SKM-1 (cell line): ENCODE measurements around the gene SH3D19.
A peak's percentile ranks its signal among the peaks of the same experiment; 100 is the strongest.
"Not testable (repeated sequence)": the region's sequence is repeated elsewhere in the genome, so short reads cannot be mapped to it uniquely, and the experiment has no call there.

Experiments
- DNase-seq: peaks from one replicate; lab custom pipeline; 2025; ENCODE audit not compliant: unreplicated experiment; lab: John Stamatoyannopoulos, UW

The SH3D19 gene

DNA sequence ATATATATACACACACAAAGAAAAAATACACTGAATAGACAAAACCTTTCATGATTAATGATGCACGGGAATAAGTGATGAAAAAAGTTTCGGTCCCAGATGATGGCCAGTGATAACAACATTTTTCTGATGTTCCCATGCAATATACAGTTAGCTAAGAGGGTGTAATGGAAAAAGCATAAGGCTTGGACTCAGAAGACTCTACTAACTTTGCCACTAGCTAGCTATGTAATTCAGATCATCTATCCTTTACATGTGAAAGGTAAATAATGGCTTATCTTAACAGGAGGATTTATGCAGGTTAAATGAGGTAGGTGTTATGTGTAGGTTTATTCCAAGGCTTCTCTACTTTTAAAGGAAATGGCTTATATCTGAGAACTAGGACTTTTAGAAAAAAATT lies 221.6 kb downstream of the SH3D19 start:
- no peak for DNase-seq

DNA sequence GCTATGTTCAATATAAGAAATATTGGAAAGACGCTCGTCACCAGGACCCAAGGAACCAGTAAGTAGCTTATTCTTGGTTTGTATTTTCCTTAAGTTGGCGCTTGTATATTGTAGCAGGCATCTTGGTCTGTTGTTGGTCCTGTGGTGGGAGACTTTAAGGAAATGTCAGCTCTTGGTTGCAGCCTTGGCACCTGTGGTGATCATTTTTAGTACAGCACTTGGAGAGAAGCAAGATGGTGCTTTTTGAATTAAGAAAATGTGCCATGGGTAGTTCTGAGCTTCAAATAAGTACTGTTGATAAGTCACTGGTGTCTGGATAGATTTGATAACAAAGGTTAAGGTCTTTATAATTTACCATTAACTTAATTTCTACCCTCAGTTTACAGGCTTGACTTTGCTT lies 224.9 kb downstream of the SH3D19 start:
- DNase-seq: no peak

GRCh38 chr4:151099976-151100417 lies 225.4 kb downstream of the SH3D19 start:
- DNase-seq: no peak

GRCh38 chr4:151099229-151099975 lies 226.0 kb downstream of the SH3D19 start, which contains the start of gene RPS3A:
TSS of gene RPS3A (plus strand) at chr4:151099628. CDS start at chr4:151099653, 25 bp downstream.
- peak; percentile 95 for DNase-seq

DNA sequence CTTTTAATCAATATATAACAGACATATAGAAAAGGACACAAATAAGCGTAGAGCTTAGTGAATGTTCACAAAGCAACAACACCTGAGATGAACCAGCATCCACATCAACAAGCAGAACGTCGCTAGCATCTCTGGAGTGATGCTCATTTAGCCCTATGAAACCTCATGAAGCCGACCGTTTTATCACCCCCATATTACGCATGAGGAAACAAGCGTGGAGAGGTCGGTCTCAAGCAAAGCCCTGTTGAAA lies 226.5 kb downstream of the SH3D19 start:
- no peak for DNase-seq

- DNase-seq: no peak
Measured at GRCh38 chr4:151097759-151098158, 227.6 kb downstream of the SH3D19 start.

- no peak for DNase-seq
Measured at GRCh38 chr4:151095142-151095541, 230.3 kb downstream of the SH3D19 start.

DNA sequence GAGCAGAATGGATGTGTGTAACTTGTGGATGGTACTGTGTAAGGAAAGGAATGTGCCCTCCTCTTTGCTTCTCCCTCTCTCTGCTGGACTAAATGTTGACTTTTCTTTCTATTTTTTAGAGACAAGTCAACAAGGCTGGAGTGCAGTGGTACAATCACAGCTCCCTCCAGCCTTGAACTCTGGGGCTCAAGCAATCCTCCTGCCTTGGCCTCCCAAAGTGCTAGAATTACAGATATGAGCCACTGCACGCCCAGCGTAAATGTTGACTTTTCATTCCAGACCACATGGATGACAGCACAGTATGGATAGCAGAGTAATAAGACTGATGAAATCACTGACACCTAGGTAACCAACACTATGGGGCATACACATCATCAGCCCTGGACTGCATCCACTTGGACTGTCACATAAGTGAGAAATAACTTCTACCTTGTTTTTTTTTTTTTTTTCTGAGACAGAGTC lies 231.1 kb downstream of the SH3D19 start:
- no peak for DNase-seq

DNA sequence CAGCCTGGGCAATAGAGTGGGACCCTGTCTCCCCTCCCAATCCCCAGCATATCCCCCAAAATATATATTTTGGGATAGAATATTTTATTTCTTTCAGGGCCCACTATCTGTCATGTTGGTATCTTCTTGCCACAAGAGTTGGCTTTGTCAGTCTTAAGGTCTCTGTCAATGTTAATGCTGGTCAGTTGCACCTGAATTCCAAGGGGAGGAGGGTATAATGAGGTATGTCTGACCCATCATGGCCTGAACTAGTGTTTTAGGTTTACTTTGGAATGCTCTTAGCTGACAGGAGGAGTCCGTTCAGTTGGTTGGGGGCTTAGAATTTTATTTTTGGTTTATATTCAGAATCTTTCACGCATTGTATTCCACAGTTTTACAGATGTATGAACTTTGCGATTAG lies 232.2 kb downstream of the SH3D19 start:
- DNase-seq: no peak

DNA sequence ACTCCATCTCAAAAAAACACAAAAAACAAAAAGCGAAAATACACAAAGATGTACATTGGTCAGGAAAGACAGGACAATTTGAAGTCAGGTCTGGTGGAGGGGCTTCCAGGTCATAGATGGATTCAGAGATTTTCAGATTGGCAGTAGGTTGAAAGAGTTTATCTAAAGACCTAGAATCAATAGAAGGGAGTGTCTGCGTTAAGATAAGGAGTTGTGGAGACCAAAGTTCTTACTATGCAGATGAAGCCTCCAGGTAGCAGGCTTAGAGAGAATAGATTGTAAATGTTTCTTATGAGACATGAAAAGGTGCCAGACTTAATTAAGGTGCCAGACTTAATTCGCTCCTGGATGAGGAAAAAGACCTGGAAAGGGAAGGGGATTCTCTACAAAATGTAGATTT lies 232.9 kb downstream of the SH3D19 start:
- DNase-seq: no peak

- DNase-seq: no peak
Measured at GRCh38 chr4:151091047-151091446, 234.4 kb downstream of the SH3D19 start.

GRCh38 chr4:151087467-151087866 lies 237.9 kb downstream of the SH3D19 start:
- DNase-seq: no peak

DNA sequence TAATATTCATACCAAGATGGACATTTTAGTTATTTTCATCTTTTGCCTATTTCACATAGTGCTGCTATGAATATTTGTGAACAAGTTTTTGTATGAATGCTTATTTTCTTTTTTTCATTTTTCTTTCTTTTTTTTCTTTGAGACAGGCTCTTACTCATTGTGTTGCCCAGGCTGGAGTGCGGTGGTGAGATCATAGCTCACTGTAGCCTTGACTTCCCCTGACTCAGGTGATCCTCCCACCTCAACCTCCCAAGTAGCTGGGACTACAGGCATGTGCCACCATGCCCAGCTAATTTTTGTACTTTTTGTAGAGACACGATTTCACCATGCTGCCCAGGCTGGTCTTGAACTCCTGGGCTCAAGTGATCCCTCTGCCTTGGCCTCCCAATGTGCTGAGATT lies 247.4 kb downstream of the SH3D19 start:
- DNase-seq: not testable (repeated sequence)

DNA sequence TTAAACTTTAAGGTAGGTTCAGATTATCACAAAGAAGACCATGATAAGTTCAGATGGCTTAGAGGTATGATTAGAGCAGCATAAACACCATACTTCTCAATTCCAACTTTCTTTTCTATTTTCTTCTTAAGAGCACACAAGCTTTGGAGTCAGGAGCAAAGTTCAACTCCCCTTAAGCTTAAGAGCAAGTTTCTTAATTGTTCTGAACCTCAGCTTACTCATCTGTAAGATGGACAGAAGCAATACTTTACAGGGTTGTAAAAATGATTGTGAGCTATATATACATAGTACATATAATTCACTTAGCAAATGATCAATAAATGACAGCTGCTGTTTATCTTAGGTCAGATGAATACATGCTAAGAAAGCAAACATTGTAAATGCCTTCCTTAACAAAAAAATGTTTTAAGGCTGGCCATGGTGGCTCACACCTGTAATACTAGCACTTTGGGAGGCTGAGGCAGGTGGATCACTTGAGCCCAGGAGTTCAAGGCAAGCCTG lies 250.9 kb downstream of the SH3D19 start:
- no peak for DNase-seq
